ENCODE results near the gene PLCB1.
A peak's percentile ranks its signal among the peaks of the same experiment; 100 is the strongest.

The PLCB1 gene

DNA sequence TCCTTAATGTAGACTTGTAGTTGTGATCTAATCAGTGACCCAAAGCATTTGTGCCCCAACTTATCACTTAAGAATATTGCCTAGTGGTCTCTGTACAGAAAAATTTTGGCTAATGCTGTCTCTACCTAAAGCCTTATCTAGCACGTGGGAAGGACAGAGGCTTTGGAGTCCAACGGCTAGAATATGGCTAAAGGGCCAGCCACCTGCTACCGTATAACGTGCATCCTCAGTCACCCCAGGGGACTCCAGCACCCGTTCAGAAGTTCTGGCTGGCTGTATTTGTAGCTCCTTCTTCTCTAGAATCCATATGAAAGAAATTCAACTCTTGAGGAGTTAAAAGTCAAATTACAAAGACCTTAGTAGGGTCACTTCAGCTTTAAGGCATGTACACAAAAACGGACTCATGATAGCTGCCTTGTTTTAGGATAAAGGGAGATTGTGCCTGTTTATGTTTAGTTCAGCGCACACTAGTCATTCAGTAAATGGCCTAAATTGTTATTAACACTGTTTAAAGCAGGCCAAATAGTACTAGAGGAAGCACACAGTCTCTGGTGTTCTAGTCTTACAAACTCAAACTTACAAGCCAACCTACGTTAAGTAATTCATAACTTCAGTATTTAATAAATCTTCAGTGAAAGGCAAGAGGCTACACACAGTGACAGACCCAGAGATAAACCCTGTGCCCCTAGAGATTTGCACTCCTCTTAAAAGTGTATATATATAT lies 529.3 kb downstream of the PLCB1 start:
- DNase-seq (ENCODE audit: low read depth): no peak

DNA sequence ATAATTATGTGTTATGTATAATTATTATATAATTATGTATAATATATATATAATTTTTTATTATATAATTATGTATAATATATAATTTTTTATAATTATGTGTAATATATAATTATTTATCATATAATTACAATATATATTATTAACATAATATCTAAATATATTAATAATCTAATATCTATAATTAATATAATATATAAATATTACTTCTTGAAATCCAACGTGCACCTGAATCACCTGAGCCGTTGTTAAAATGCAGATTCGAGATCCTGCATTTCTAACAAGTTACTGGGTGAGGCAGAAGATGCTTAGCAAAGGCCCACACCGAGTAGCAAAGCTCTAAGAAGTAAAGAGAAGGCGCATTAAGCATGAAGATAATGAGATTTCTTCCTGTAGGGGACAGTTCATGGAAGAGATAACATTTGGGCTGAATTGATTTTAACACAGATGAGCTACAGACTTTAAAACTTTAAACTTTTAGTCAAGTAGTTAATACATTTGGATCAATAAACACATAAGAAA lies 530.4 kb downstream of the PLCB1 start:
- DNase-seq (ENCODE audit: low read depth): no peak

DNA sequence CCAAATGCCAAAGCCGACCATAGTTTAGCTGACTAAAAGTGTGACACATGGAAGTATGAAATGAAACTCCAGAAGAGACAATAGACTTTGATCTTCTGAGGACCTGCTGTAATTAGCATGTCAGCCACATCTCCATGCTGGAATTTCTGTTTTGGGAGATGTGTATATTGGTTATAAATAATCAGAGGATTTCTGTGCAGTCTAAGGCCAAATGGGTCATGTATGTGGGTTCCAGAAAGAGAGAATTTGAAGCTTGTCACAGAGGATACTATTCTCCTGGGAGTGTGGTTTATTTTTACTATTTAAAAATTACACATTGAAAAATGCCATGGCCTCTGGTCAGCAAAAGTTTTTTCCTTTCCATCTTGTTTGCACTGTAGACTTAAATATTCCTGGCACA lies 531.4 kb downstream of the PLCB1 start:
- no peak for DNase-seq (ENCODE audit: low read depth)

DNA sequence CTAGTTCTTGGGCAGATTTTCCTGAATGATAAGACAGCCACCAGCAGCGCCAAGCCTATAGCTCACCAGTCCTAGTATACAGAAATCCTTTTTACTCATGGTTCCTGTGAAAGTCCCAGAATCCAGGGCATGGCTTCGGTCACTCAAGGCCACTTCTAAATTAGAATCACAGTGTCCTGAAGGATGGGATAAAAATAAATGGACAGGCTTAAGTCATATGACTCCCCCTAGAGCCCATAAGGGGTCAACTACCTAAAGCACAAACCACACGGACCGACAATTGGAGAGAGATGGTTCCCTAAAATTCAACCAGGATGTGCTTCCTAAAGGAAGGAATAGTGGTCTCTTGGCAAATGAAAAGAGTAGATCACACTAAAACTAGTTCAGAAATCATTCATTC lies 532.7 kb downstream of the PLCB1 start:
- no peak for DNase-seq (ENCODE audit: low read depth)

DNA sequence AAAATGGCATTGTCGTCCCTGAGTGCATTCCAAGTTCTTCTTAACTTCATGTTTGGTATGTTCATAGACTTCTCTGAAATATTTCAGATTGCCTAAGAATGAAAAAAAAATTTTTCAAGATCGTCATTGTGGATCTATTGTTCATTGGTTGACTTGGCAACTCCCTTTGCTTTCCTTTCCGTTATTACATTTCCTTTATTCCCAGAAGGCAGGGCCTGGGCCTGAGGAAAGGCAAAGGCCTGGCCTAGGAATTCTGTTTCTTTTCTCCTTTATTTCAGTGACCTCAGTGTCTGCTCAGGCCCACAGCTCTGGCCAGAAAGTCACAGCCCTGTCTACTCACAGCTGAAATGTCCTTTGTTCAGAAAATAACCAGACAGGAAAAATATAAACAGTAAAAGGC lies 535.2 kb downstream of the PLCB1 start:
- DNase-seq (ENCODE audit: low read depth): no peak

DNA sequence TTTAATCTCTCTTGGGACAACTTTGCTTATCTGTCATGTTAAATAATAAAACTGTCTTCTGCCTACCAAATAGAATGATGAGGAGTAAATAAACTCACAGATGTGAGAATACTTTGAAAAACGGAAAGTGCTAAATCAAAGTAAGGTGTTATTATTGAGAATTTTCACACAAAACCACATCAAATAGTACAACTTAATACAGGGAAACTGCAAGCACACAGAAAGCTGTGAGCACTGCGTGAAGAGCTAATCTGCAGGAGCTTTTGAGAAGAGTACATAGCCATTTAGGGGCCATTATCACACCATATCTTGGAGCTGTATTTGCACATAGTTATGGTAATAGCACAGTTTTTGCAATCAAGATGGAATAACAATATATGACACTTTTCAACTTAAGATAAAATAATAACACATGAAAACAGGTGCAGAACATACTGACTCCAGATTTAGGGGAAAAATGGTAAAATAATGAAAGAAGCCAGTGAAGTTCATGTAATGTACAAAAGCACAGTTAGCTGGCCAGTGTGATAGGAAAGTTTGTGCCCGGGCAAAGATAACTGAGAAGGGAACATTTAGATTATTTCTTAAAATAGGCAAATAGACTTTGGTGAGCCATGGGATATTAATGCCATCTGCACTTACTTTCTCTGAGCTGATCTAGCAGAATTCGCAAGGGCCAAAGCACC lies 538.3 kb downstream of the PLCB1 start:
- no peak for DNase-seq (ENCODE audit: low read depth)

DNA sequence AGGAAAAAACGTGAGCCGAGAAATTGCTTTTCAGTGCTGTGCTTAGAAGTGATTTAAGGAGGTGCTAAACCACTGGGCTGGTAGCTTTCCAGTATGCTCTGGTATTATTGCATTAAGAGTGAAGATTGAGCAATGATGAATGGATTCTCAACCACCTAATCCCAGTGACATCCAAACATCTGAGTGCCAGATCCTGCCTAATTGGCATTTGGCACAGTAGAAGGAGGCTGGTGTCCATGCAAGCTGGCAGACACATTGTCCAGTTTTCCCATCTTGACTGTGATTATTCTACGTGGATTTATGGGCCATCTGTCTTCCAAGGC lies 538.8 kb downstream of the PLCB1 start:
- peak; percentile 16 for DNase-seq (ENCODE audit: low read depth)

DNA sequence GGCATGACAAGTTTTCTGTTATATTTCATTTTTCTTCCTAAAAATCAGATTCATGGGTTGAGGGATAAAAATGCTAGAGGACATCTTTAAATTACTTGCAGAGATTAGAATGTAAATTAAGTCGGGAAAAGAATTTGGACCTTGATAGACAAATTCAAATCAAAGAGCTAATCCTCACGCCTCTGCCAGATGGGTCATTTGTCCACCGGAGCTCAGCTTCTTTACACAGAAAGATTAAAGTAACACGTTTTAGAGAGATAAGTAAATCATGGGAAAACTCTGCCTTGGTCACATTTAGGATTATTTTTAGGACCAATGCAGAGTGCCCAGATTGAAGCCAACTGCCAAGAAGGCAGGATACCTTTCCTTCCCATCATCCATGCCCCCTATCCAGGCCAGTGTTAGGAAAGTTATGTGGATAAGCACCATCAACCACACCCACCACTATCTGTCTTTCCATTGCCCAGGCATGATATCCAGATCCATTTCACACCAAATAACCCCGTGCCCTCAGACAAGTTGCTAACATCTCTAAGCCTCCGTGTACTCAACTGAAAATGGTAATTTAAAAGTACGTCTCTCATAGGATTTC lies 539.4 kb downstream of the PLCB1 start:
- DNase-seq (ENCODE audit: low read depth): no peak

DNA sequence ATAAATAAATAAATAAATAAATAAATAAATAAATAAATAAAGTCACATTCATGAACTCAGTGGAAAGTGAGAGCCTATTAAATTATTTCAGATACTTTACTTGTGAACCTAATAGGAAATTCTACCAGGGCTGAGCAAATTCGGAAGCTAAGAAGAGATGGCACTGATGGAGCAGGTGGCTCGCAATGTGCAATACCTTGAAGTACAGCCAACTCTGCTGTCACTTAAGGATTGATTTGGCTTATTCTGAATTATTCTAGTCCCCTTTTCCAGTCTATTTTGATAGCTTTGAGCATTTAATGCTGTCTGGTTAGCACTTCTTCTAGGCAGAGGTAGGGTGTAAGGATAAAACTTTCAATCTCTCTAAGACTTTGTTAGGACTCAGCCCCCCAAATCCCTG lies 541.0 kb downstream of the PLCB1 start:
- DNase-seq (ENCODE audit: low read depth): no peak

DNA sequence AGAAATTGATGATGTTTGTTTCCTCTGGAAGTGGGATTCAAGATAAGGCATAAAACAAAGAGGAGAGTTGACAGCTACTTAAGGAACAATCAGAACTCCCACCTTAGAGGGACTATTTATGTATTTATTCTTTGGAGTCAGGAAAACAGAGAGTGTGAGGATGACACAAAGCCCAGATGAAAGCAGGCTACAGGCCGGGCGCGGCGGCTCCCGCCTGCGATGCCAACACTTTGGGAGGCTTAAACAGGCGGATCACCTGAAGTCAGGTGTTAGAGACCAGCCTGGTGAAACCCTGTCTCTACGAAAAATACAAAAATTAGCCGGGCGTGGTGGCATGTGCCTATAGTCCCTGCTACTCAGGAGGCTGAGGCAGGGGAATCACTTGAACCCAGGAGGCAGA lies 543.8 kb downstream of the PLCB1 start:
- DNase-seq (ENCODE audit: low read depth): no peak

DNA sequence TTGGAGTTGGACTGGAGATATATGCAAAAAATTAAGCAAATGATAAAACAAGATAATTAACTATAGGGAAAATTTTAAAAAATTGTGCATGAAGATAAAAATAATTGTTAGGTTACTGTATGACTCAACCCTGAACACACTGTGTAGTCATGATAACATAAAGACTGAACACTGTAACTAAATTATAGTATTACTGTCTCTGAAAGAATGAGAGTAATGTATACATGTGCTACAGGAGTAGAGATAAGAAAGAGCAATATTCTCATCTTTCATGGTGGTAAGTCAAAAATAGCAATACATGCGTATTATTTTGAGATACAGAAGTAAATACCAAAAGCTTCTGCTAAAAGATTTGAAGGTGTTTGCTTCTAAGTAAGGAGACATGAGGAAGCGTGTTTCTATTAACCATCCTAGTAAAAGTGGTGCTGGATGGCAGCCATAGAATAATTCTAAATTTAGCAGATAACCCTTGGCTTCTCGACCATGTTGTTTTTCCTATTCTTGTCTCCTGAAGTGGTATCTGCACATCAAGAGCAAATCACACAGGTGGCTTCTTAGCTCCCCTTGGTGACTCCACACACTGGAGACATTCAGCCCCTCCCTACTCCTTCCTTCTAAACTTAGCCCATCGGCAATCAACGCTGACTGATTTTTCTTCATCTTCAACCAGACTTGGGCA lies 546.2 kb downstream of the PLCB1 start:
- peak; percentile 32 for DNase-seq (ENCODE audit: low read depth)

DNA sequence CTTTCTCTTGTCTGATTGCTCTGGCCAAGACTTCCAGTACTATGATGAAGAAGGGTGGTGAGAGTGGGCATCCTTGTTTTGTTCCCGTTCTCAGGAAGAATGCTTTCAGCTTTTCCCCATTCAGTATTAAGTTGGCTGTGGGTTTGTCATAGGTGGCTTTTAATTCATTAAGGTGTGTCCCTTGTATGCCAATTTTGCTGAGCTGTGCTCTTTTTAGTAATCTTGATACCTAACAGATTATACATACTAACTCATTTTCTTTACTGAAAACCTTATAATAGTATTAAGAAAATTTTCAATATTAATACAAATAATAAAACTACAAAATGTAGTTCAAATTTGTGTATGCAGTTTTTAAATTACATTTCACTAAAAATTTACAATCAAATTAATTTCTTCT lies 557.3 kb downstream of the PLCB1 start:
- no peak for DNase-seq (ENCODE audit: low read depth)

DNA sequence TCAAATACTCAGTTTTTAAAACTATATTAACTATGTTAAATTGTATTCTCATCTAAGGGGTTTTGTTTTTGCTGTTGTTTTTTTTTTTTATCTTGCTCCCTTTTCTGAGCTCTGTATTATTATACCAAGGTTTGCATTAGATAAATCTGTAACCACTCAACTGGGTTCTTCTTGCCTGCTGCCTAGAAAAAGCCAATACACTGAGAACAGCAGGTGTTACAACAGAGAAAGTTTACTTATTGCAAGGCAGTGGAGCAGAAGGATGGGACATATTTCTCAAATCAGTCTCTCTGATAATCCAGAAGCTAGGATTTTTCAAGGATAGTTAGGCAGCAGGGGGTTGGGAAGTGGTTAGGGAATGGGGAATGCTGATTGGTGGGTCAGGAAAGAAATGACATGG lies 558.0 kb downstream of the PLCB1 start:
- no peak for DNase-seq (ENCODE audit: low read depth)

DNA sequence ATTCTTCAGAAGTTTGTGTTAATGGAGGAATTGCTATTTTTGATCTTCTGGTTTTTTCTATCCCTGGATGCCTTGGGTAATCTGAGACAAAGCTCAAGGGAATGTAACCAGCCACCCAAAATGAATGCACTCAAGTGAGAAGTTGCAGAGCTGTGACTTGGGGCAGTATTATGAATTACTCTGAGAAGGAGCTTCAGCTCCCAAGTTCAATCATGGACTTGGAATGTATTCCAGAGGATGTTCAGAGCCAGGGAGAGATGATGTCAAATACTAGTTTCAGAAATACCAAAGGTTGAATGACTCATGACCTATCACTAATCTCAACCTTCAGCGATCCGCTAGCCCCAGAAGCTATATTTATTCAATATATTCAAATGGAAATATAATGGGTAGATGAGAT lies 561.6 kb downstream of the PLCB1 start:
- DNase-seq (ENCODE audit: low read depth): peak; percentile 83

DNA sequence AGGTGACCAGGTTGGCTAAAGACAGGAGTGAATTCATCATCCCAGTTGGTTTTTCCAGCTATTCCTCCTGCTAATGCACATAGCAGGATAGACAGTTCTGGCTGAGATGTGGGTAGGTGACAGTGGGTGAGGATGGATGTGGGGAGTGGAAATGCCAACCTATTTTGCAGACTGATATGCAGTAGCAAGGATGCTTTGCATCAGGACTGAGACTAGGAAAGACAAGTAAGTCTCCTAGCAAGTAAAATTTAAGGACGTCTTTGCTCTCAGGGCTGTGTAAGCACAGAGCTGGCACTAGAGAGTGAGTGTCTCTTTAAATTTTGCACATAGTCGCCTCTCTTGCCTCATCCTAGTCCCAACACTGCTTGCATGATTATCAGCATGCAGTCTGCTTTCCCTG lies 568.7 kb downstream of the PLCB1 start:
- no peak for DNase-seq (ENCODE audit: low read depth)

DNA sequence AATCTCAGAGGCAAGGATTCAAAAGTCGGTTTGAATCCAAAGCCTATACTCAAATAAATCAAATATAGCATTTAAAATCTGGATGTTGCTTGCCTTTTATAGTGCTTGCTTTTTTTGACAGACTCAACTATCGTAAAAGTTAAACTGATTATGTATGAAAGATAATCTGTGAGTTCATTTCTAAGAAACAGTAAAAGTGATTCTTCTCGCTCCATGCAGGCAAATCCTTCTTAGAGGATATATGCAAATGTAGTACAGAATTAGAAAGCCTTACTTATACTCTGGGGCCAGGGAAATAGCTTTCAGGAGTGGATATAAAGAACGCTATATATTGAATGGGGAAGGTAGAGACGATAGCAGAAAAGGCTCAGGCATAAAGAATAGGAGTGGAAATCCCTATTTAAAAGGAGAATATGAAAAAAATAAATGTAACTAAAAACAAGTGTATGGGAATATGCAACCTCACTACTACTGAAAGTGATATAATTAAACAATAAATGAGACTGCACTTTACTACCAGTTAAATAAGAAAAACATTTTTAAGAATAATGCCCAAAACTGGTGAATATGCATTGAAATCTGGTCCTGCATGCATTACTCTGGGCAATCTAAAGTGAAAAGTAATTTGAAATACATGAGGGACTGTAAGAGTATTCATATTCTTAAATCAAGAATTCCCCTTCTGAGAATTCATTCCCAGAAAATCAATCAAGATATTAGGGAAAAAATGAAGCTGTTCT lies 575.1 kb downstream of the PLCB1 start:
- DNase-seq (ENCODE audit: low read depth): no peak

DNA sequence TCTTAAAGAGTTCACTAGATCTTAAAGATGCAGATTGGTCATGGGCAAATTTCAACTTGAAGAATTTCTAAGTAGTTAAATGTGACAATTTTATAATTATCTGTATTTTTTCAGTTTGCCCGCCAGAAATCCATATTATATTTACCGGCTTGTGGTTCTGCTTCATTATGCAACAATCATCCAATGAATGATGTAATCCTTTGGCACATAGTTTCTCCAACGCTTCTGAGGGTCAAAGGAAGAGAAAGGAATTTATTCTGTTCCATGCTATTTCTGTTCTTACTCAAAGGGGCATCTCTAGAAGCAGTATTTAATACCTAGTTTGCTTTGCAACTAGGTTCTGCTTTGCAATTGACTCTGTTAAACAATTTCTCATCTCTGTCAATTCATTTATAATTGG lies 577.6 kb downstream of the PLCB1 start:
- peak; percentile 50 for DNase-seq (ENCODE audit: low read depth)

DNA sequence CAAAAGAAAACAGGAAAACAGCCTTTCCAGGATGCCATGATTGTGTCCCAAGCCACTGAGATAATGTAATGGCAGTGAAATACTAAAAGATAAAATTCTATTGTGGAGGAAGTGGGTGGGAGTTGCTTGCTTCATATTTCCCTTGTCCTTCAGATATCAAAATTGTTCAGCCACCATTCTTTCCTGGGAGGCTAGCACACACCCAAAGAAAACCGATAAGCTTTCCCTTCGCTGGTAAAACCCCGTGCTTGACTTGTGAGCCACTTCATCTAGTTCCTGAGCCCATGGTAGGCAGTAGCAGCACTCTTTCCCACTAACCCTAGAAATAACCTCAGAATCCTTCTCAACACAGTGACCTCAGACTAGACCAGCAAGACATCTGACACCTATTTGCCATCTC lies 579.4 kb downstream of the PLCB1 start:
- no peak for DNase-seq (ENCODE audit: low read depth)

DNA sequence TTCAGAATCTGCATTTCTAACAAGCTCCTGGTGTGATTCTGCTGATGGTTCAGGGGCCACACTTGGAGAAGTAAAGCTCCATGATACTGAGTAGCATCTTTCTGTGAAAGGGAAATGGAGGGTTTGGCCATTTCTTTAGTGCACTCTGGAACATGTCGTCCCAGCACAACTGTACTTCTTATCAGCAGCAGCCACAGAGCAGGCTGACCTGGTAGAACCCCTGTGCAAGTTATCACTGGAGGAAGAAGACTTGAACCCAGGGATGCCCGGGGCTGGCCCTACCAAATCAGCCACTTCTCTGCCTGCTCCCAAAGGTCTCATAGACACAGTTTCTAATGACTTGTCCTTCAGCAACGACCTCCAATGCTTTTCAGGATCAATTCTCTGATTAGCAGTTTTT lies 582.1 kb downstream of the PLCB1 start:
- DNase-seq (ENCODE audit: low read depth): no peak

DNA sequence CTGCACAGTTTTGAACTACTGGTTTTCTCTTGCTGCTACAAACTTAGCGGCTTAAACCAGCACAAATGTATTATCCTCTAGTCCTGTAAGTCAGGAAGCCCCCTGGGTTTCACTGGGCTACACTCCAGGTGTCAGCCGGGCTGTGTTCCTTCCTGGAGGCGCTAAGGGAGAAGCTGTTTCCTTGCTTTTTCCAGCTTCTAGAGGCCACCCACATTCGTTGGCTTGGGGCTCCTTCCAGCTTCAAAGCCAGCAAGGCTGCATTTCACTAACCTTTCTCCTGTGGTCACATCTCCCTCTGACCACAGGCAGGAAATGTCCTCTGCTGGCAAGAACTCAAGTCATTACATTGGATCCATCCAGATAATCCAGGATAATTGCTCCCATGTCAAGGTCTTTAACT lies 586.2 kb downstream of the PLCB1 start:
- no peak for DNase-seq (ENCODE audit: low read depth)

DNA sequence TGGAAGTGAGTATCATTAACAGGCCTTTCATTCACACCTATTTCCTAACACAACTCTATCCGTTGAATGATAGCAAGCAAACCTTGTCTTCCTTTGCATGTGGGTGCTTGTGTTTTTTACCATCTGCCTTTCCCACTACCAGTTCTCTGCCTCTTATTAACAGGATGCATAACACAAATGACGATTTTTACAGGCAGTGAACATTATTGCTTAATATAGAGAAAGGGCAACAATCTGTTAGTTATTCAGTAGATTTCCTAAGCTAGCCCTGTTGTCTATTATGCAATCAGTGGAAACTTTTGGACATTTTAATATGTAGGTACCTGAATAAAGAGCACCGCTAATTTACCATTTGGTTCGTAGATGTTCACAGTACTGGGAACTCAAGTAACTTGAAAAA lies 588.0 kb downstream of the PLCB1 start:
- peak; percentile 25 for DNase-seq (ENCODE audit: low read depth)

DNA sequence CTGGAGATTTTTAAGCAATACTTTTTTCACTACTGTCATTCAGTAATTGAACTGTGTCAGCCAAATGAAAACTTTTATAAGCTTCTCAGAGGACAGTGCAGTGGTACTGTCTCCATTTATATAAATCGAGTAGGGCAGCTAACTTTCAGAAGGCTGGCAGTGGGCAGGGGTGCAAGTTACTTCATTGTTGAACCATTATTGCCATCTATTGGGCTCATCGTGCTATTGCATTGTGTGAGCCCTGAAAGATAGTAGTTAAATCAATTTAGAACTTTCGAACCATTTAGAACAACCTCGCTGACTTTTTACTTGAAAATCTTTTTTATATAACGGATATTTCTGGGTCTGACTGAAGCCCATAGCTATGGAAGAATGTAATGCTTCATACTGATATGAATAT lies 589.0 kb downstream of the PLCB1 start:
- peak; percentile 62 for DNase-seq (ENCODE audit: low read depth)
